ENCODE results near the gene PYDC1. TPM values are rescaled to one million over a fixed set of nuclear protein-coding genes. Genes with fewer than 3 reads are reported as not detected.
"Not testable (repeated sequence)": the region's sequence is repeated elsewhere in the genome, so short reads cannot be mapped to it uniquely, and the experiment has no call there.

Gene PYDC1
- total and polyA plus RNA-seq, 8 donors, result not detected

DNA sequence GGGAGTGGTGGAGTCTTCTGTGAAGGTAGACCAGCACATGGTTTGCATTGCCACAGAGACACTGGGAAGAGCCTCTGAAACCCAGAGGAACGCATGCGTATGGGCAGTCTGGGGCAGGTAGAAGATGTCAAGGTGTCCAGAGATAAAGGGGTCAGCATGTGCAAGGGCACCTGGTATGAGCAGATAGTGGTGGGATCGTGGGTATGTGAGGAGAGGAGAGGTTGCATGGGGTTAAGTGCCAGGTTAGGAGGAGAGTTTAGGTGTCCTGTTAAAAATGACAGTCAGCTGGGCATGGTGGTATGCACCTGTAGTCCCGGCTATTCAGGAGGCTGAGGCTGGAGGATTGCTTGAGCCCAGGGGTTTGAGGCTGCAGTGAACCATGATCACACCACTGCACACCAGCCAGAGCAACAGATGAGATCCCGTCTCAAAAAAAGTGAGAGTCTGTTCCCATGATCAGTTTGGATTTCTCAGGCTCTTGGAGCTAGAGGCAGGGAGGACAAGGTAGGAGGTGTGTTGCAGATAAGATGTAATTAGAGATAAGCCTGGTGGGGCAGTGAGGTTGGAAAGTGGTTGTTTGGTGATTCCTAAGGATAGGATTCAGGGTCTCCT, 17.4 kb downstream of the PYDC1 start:
- intact Hi-C loops (cut with DNase I; ENCODE audit: low total_unique reads), result no loop called here
- WGBS, 5 donors, result 83 to 88% (median 85%) methylated on average over 5 of the region's 5 CpGs
- Histone ChIP-seq H3K36me3 (peaks cover 14 to 49% (median 41%) of the 10 kb centered on the region in 4 donors), H3K27me3 (no peaks in the 10 kb centered on the region), H3K4me1 (peaks cover 16 to 41% (median 28%) of the 10 kb centered on the region in 4 donors), H3K27ac (no peak overlapping the region), H3K4me3 (no peak overlapping the region), H3K9me3 (no peaks in the 10 kb centered on the region)
- no peak for DNase-seq
- no peak for TF ChIP-seq EP300 (IDR thresholded peaks at IDR 0.05)

DNA sequence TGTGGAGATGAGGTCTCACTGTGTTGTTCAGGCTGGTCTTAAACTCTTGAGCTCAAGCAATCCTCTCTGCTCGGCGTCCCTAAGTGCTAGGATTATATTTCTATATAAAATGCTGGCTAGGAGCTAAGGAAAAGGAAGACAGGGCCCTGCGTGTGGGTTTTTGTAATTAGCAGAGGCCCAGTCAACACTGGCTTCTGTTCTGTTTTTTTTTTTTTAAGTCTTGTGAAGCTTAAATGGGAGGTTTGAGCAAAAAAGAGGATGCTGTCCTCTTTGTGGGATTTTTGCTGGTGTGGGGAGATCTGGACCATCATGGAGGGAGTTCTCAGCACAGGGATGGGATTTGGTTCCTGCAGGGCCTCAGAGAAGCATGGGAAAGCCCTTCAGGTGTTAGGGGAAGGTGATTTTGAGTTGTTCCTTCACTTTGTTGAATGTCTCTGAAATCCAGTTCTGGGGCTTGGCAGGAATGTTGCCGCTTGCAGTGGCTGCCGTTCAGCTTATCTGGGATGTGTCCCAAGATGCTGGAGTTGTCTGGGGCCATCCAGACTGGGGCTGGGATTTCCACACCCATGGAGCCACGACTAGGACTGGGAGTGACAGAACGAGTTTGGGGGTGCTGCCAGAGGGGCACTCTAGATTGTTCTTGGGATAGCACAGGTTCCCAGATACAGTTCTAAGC, 18.6 kb downstream of the PYDC1 start:
- H3K36me3 ChIP-seq, result peaks cover 24 to 61% (median 53%) of the 10 kb centered on the region in 4 donors
- no peaks in the 10 kb centered on the region for H3K27me3 ChIP-seq
- H3K9me3 ChIP-seq, result no peaks in the 10 kb centered on the region
- WGBS, 5 donors, result 61 to 68% (median 66%) methylated on average over 6 to 7 of the region's 7 CpGs
- H3K4me3 ChIP-seq, result no peak overlapping the region
- intact Hi-C loops (cut with DNase I; ENCODE audit: low total_unique reads), result no loop called here
- TF ChIP-seq POLR2A (IDR thresholded peaks at IDR 0.05) (no peak), EP300 (IDR thresholded peaks at IDR 0.05) (no peak)
- TF ChIP-seq, protein P1, sequence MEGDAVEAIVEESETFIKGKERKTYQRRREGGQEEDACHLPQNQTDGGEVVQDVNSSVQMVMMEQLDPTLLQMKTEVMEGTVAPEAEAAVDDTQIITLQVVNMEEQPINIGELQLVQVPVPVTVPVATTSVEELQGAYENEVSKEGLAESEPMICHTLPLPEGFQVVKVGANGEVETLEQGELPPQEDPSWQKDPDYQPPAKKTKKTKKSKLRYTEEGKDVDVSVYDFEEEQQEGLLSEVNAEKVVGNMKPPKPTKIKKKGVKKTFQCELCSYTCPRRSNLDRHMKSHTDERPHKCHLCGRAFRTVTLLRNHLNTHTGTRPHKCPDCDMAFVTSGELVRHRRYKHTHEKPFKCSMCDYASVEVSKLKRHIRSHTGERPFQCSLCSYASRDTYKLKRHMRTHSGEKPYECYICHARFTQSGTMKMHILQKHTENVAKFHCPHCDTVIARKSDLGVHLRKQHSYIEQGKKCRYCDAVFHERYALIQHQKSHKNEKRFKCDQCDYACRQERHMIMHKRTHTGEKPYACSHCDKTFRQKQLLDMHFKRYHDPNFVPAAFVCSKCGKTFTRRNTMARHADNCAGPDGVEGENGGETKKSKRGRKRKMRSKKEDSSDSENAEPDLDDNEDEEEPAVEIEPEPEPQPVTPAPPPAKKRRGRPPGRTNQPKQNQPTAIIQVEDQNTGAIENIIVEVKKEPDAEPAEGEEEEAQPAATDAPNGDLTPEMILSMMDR (IDR thresholded peaks at IDR 0.05), result no peak
- no peak overlapping the region for H3K27ac ChIP-seq
- DNase-seq, result no peak
- peaks cover 16 to 38% (median 28%) of the 10 kb centered on the region in 4 donors for H3K4me1 ChIP-seq

DNA sequence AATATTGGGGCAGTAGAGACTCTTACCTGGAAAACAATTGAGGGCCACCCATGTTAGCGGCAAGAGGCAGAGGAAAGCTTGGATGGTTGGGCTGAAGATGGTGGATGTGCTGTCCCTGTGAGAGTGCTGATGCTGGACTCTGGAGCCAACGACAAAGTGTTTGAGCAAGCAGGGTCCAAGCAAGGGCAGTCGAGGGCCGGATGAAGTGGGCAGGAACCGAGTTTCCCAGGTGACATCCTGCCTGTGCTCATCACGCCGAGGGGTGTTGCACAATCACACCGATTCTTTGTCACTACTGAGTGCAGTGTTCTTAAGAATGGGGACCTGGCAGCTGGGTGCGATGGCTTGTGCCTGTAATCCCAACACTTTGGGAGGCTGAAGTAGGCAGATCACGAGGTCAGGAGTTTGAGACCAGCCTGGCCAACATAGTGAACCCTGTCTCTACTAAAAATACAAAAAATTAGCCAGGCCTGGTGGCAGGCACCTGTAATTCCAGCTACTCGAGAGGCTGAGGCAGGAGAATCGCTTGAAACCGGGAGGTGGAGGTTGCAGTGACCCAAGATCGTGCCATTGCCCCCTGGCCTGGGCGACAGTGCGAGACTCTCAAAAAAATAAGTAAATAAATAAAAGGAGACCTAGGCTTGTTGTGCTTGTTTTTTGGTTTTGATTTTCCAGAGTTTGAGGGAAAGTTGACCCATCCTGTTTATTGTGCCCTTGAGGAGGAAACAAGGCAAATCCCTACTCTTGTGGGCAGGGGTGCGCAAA, 20.4 kb downstream of the PYDC1 start:
- H3K27me3 ChIP-seq, result no peaks in the 10 kb centered on the region
- H3K36me3 ChIP-seq, result peaks cover 43 to 80% (median 72%) of the 10 kb centered on the region in 4 donors
- no peak overlapping the region for H3K4me3 ChIP-seq
- H3K4me1 ChIP-seq, result peaks cover 8 to 20% (median 14%) of the 10 kb centered on the region in 4 donors
- H3K27ac ChIP-seq, result no peak overlapping the region
- DNase-seq, result no peak
- TF ChIP-seq, protein P1 (IDR thresholded peaks at IDR 0.05), result no peak
- no peak for TF ChIP-seq POLR2A (IDR thresholded peaks at IDR 0.05)
- no peak for TF ChIP-seq POLR2AphosphoS5 (IDR thresholded peaks at IDR 0.05)
- H3K9me3 ChIP-seq, result no peaks in the 10 kb centered on the region
- intact Hi-C loops (cut with DNase I; ENCODE audit: low total_unique reads), result no loop called here
- WGBS, 5 donors, result 86 to 90% (median 88%) methylated on average over 17 of the region's 17 CpGs

DNA sequence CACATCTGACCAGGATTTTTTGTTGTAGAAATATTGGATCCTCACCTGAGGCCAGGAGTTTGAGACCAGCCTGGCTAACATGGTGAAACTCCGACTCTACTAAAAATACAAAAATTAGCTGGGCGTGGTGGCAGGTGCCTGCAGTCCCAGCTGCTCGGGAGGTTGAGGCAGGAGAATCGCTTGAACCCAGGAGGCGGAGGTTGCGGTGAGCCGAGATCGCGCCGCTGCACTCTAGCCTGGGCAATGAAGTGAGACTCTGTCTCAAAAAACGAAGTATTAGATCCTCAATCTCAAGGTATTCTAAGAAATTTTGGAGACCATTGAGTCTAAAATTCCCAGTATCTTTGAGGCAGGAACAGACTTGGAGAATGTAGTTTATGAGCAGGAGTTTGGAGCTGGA, 21.1 kb downstream of the PYDC1 start:
- H3K4me3 ChIP-seq; DNase-seq; H3K9me3 ChIP-seq; intact Hi-C loops (cut with DNase I; ENCODE audit: low total_unique reads); H3K27ac ChIP-seq; H3K27me3 ChIP-seq: not testable (repeated sequence)
- WGBS, 5 donors, result 96 to 99% (median 97%) methylated on average over 11 of the region's 11 CpGs
- H3K4me1 ChIP-seq, result peaks cover 3 to 13% (median 8%) of the 10 kb centered on the region in 4 donors
- H3K36me3 ChIP-seq, result peaks cover 49 to 86% (median 78%) of the 10 kb centered on the region in 4 donors

DNA sequence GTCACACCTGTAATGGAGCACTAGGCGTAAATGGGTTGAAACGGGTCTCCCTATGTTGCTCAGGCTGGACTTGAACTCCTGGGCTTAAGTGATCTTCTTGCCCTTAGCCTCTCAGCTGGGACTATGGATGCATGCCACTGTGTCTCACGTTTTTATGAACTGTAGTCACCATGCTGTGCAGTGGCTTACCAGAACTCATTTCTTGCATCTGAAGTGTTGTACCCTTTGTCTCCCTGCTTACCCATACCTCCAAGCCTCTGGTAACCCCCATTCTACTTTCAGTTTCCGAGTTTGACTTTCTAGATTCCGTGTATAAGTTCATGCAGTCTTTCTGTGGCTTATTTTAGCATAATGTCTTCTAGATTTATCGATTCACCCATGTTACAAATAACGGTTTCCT, 22.0 kb downstream of the PYDC1 start:
- H3K4me3 ChIP-seq, result no peak overlapping the region
- H3K27me3 ChIP-seq, result no peaks in the 10 kb centered on the region
- TF ChIP-seq, protein P1 (IDR thresholded peaks at IDR 0.05), result no peak
- no peak for TF ChIP-seq POLR2A (IDR thresholded peaks at IDR 0.05)
- TF ChIP-seq EP300 (IDR thresholded peaks at IDR 0.05), result no peak
- no peak for TF ChIP-seq POLR2AphosphoS5 (IDR thresholded peaks at IDR 0.05)
- no peak overlapping the region for H3K27ac ChIP-seq
- DNase-seq, result no peak
- WGBS, 5 donors, result 79 to 85% (median 83%) methylated on average over 7 of the region's 7 CpGs
- peaks cover 0 to 4% (median under 1%) of the 10 kb centered on the region in 4 donors for H3K4me1 ChIP-seq
- H3K9me3 ChIP-seq, result no peaks in the 10 kb centered on the region
- peaks cover 59 to 93% (median 87%) of the 10 kb centered on the region in 4 donors for H3K36me3 ChIP-seq
- intact Hi-C loops (cut with DNase I; ENCODE audit: low total_unique reads), result no loop called here

Data from stomach (tissue), 9 donors.